Measurements from ENCODE around the gene RBM47. TPM values are rescaled to one million over a fixed set of nuclear protein-coding genes. Genes with fewer than 3 reads are reported as not detected.
A peak's percentile ranks its signal among the peaks of the same experiment; 100 is the strongest.
"Not testable (repeated sequence)": the region's sequence is repeated elsewhere in the genome, so short reads cannot be mapped to it uniquely, and the experiment has no call there.

The RBM47 gene
- total RNA-seq, 4 donors from 2014 or later, result 182 to 423 (median 320) TPM

DNA sequence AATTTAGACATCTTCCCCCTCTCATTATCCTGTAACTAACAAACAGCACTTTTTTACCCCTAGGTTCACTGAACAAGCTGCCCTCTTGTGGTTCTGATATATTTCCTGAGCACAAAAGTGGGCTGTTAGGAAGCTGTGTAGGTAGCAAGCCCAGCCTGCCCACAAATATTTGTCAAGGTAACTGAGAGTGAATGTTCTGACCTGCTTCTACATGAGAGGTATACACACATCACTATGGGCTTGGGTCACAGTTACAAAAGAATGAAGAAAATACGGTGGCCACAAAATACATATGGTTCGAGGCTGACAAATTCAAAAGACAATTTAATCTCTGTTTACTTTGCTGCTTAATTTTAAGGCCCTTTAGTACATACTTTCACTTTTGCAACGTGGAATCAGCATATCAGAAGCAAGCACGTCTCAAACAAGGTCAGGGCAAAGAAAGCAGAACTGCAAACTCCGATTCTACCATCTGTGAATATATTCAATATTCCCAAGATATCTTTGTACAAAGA is 78.7 kb downstream of the RBM47 start:
- no peak for TF ChIP-seq POLR2A (IDR thresholded peaks at IDR 0.05)
- TF ChIP-seq, protein P1, sequence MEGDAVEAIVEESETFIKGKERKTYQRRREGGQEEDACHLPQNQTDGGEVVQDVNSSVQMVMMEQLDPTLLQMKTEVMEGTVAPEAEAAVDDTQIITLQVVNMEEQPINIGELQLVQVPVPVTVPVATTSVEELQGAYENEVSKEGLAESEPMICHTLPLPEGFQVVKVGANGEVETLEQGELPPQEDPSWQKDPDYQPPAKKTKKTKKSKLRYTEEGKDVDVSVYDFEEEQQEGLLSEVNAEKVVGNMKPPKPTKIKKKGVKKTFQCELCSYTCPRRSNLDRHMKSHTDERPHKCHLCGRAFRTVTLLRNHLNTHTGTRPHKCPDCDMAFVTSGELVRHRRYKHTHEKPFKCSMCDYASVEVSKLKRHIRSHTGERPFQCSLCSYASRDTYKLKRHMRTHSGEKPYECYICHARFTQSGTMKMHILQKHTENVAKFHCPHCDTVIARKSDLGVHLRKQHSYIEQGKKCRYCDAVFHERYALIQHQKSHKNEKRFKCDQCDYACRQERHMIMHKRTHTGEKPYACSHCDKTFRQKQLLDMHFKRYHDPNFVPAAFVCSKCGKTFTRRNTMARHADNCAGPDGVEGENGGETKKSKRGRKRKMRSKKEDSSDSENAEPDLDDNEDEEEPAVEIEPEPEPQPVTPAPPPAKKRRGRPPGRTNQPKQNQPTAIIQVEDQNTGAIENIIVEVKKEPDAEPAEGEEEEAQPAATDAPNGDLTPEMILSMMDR (IDR thresholded peaks at IDR 0.05), result peak; percentile 6 to 64 (median 39)
- H3K27me3 ChIP-seq, result no peaks in the 10 kb centered on the region
- peak overlapping the region; percentile 0 to 40 (median 31) for H3K4me3 ChIP-seq
- peaks cover 0 to 43% (median 0%) of the 10 kb centered on the region in 4 donors for H3K4me1 ChIP-seq
- no peaks in the 10 kb centered on the region for H3K36me3 ChIP-seq
- DNase-seq, result peak in 2 of 3 donors; percentile 50 to 59
- H3K27ac ChIP-seq, result peak overlapping the region; percentile 51 to 76 (median 61)
- no peaks in the 10 kb centered on the region for H3K9me3 ChIP-seq

DNA sequence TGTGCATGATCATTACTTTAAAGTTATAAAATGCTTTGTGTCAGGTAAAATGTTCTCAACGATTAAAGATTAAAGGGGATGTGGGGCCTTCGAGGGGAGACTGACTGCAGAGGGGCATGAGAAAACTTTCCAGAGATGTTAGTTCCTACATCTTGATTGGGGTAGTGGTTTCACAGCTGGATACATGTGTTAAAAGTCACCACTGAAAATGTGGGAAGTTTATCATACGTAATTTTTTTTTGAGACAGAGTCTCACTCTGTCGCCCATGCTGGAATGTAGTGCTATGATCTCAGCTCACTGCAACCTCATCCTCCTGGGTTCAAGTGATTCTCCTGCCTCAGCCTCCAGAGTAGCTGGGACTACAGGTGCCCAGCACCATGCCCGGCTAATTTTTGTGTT is 79.5 kb downstream of the RBM47 start:
- no peak for TF ChIP-seq POLR2A (IDR thresholded peaks at IDR 0.05)
- TF ChIP-seq, protein P1 (IDR thresholded peaks at IDR 0.05), result no peak

DNA sequence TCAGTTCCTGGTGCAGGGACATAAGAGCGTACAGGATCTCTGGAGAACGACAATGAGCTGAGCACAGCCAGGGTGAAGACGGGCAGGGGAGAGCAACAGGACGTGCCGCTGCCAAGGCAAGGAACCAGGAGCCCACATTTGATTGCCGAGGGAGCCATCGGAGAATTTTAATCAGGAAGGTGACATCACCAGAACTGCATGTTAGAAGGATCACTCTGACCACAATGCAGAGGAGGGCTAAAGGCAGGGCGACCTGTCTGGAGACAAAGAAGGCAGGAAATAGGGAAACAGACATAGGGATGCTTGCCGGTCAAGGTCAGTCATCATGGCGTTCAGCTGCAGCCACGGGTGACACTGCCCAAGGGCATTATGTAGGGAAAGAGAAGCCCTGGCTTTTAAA is 81.4 kb downstream of the RBM47 start:
- Histone ChIP-seq H3K9me3 (no peaks in the 10 kb centered on the region), H3K27me3 (no peaks in the 10 kb centered on the region), H3K4me1 (peaks cover 0 to 47% (median 0%) of the 10 kb centered on the region in 4 donors), H3K27ac (peak overlapping the region in 3 of 4 donors; percentile 59 to 91 (median 82)), H3K36me3 (no peaks in the 10 kb centered on the region), H3K4me3 (no peak overlapping the region)
- TF ChIP-seq, protein P1 (IDR thresholded peaks at IDR 0.05), result no peak
- no peak for TF ChIP-seq POLR2A (IDR thresholded peaks at IDR 0.05)
- DNase-seq, result no peak

More for the DNA sequence above, 79.5 kb downstream of the RBM47 start:
- Histone ChIP-seq H3K27ac (peak overlapping the region; percentile 47 to 56 (median 51)), H3K36me3 (no peaks in the 10 kb centered on the region), H3K27me3 (no peaks in the 10 kb centered on the region), H3K4me1 (peaks cover 0 to 47% (median 0%) of the 10 kb centered on the region in 4 donors), H3K4me3 (no peak overlapping the region), H3K9me3 (no peaks in the 10 kb centered on the region)
- DNase-seq, result no peak

DNA sequence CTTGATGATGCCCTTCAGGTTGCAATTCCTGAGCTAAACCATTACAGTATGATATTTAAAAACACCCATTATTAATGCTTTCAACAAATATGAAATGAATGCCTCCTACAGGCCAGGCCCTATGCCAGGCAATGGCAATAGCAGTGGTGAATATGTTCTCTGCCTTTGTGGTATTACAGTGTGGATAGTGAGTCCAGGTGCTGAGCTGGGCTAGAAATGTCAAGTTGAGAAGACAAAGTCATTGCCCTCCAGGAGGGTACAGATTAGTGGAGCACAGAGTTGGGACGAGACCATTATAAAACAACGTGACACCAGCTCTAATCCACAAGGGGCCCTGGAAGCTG is 81.9 kb downstream of the RBM47 start:
- Histone ChIP-seq H3K9me3 (no peaks in the 10 kb centered on the region), H3K27me3 (no peaks in the 10 kb centered on the region), H3K4me3 (no peak overlapping the region), H3K27ac (peak overlapping the region in 3 of 4 donors; percentile 59 to 91 (median 82)), H3K4me1 (peaks cover 0 to 47% (median 0%) of the 10 kb centered on the region in 4 donors), H3K36me3 (no peaks in the 10 kb centered on the region)
- DNase-seq, result no peak
- no peak for TF ChIP-seq POLR2A (IDR thresholded peaks at IDR 0.05)
- TF ChIP-seq, protein P1 (IDR thresholded peaks at IDR 0.05), result peak in 1 of 6 experiments; percentile 11

DNA sequence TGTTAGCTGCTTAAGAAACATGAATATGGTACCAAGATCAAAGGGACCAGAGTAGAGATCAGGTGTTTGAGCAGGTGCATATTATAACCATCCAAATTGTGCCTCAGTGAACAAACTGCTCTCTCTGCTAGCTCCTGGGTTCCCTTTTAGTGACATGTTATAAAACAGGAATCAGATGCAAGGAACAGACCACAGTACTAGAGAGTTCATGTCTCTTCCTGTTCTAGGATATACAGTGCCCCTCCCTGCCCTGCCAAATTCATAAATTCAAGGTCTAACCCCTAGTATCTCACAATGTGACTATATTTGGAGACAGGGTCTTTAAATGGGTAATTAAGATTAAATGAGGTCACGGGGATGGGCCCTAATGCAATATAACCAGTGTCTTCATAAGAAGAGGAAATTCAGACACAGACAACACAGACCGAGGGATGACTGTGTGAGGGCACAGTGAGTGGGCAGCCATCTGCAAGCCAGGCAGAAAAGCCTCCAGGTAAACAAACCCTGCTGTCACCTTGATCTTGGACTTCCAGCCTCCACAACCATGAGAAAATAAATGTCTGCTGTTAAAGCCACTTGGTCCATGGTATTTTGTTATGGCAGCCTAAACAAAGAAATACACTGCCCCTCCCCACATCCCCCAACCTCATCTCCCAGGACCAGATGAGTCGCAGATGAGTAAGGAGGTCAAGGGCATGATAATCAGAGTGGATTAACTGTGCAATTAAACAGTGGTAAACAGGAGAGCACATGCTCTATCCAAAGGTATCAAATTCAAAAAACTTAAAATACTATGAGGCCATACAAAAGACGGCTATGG is 82.5 kb downstream of the RBM47 start:
- no peaks in the 10 kb centered on the region for H3K9me3 ChIP-seq
- no peak overlapping the region for H3K4me3 ChIP-seq
- H3K27ac ChIP-seq, result peak overlapping the region in 3 of 4 donors; percentile 59 to 91 (median 82)
- TF ChIP-seq POLR2A (IDR thresholded peaks at IDR 0.05), result no peak
- no peaks in the 10 kb centered on the region for H3K27me3 ChIP-seq
- H3K36me3 ChIP-seq, result no peaks in the 10 kb centered on the region
- H3K4me1 ChIP-seq, result peaks cover 0 to 47% (median 0%) of the 10 kb centered on the region in 4 donors
- DNase-seq, result no peak

DNA sequence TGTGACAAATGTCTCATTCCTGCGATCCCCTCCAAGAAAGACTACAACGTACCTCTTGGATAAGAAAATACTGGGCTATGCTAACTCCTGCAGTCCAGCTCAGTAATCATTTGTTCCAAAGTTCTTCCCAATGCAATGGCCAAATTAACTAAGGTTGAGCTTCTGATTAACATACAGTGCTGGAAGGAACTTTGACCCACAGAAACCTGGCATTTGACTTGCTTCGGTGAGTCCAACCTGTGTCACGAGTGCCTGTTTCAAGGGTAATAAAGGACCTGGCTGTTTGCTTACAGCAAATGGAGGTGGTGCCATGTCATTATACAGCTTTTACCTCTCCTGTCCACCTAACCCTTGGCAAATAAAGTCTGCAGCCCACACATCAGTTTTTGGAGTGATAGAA is 83.2 kb downstream of the RBM47 start:
- peak overlapping the region in 2 of 4 donors; percentile 16 to 32 for H3K4me3 ChIP-seq
- TF ChIP-seq POLR2A (IDR thresholded peaks at IDR 0.05), result no peak
- TF ChIP-seq, protein P1 (IDR thresholded peaks at IDR 0.05), result no peak
- H3K36me3 ChIP-seq, result no peaks in the 10 kb centered on the region
- H3K4me1 ChIP-seq, result peaks cover 0 to 41% (median 0%) of the 10 kb centered on the region in 4 donors
- peak overlapping the region in 3 of 4 donors; percentile 59 to 91 (median 82) for H3K27ac ChIP-seq
- no peaks in the 10 kb centered on the region for H3K27me3 ChIP-seq
- H3K9me3 ChIP-seq, result no peaks in the 10 kb centered on the region
- peak in 2 of 3 donors; percentile 56 to 82 for DNase-seq

DNA sequence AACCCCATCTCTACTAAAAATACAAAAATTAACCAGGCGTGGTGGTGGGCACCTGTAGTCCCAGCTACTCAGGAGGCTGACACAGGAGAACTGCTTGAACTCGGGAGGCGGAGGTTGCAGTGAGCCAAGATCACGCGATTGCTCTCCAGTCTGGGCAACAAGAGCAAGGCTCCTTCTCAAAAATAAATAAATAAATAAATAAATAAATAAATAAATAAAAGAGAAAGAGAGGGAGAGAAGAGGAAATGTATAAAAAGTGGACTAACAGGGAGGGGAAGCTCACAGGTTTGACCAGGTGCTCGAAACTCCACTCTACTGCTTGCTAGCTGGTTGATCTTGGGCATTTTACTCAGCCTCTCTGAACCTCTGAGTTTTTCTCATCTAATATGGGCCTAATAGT is 84.2 kb downstream of the RBM47 start:
- not testable (repeated sequence) for H3K9me3 ChIP-seq, H3K36me3 ChIP-seq, DNase-seq, H3K4me3 ChIP-seq, H3K27me3 ChIP-seq
- H3K27ac ChIP-seq, result peak overlapping the region in 2 of 4 donors; percentile 82 to 91
- peaks cover 0 to 40% (median 0%) of the 10 kb centered on the region in 4 donors for H3K4me1 ChIP-seq

Measured in Peyer's patch (tissue), 4 donors.